ENCODE measurements around the gene RPTOR. TPM values are rescaled to one million over a fixed set of nuclear protein-coding genes. Genes with fewer than 3 reads are reported as not detected.

RPTOR gene
- total RNA-seq, 4 donors from 2014 or later, result 18.7 to 35.4 (median 21.0) TPM

GRCh38 chr17:80908776-80909175, 364.1 kb downstream of the RPTOR start:
- TF ChIP-seq CTCF (IDR thresholded peaks at IDR 0.05; ENCODE audit: low read depth), result no peak

- TF ChIP-seq CTCF (IDR thresholded peaks at IDR 0.05; ENCODE audit: low read depth), result no peak
Observed at GRCh38 chr17:80909635-80910034, 365.0 kb downstream of the RPTOR start.

GRCh38 chr17:80910043-80910442, 365.4 kb downstream of the RPTOR start:
- no peak for TF ChIP-seq CTCF (IDR thresholded peaks at IDR 0.05; ENCODE audit: low read depth)

GRCh38 chr17:80912476-80912875, 367.8 kb downstream of the RPTOR start:
- TF ChIP-seq CTCF (IDR thresholded peaks at IDR 0.05; ENCODE audit: low read depth), result no peak

- no peak for TF ChIP-seq CTCF (IDR thresholded peaks at IDR 0.05; ENCODE audit: low read depth)
Observed at GRCh38 chr17:80913928-80914821, 369.5 kb downstream of the RPTOR start.

GRCh38 chr17:80916246-80916645, 371.6 kb downstream of the RPTOR start:
- TF ChIP-seq CTCF (IDR thresholded peaks at IDR 0.05; ENCODE audit: low read depth), result no peak

- no peak for TF ChIP-seq CTCF (IDR thresholded peaks at IDR 0.05; ENCODE audit: low read depth)
Observed at GRCh38 chr17:80917716-80918560, 373.3 kb downstream of the RPTOR start.
